NCI-H1694 (cell line): ENCODE measurements around the gene SRRM2.
A peak's percentile ranks its signal among the peaks of the same experiment; 100 is the strongest.

Source experiments
- DNase-seq: peaks from one replicate; lab custom pipeline; 2025; lab: John Stamatoyannopoulos, UW

SRRM2 gene

DNA sequence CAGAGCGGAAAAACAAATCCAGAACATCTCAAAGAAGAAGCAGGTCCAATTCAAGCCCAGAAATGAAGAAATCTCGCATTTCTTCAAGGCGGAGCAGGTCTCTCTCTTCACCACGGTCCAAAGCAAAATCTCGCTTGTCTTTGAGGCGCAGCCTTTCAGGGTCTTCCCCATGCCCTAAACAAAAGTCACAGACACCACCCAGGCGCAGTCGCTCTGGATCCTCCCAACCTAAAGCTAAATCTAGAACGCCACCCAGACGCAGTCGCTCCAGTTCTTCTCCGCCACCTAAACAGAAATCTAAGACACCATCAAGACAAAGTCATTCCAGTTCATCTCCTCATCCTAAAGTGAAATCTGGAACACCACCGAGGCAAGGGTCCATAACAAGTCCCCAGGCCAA is 10.3 kb downstream of the SRRM2 start:
- DNase-seq, result no peak

DNA sequence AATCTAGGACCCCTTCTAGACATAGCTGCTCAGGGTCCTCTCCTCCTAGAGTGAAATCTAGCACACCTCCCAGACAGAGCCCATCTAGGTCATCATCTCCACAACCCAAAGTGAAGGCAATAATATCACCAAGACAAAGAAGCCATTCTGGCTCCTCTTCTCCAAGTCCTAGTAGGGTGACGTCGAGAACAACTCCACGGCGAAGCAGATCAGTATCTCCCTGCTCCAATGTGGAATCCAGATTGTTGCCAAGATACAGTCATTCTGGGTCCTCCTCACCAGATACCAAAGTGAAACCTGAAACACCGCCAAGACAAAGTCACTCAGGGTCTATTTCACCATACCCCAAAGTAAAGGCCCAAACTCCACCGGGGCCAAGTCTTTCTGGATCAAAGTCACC is 10.7 kb downstream of the SRRM2 start:
- DNase-seq, result no peak

DNA sequence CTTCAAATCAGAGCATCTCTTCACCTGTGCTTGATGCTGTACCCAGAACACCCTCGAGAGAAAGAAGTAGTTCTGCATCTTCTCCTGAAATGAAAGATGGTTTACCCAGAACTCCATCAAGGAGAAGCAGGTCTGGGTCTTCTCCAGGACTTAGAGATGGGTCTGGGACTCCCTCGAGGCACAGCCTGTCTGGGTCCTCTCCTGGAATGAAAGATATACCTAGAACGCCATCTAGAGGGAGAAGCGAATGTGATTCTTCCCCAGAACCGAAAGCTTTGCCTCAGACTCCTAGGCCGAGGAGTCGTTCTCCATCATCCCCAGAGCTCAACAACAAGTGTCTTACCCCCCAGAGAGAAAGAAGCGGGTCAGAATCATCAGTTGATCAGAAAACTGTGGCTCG is 12.3 kb downstream of the SRRM2 start:
- no peak for DNase-seq

DNA sequence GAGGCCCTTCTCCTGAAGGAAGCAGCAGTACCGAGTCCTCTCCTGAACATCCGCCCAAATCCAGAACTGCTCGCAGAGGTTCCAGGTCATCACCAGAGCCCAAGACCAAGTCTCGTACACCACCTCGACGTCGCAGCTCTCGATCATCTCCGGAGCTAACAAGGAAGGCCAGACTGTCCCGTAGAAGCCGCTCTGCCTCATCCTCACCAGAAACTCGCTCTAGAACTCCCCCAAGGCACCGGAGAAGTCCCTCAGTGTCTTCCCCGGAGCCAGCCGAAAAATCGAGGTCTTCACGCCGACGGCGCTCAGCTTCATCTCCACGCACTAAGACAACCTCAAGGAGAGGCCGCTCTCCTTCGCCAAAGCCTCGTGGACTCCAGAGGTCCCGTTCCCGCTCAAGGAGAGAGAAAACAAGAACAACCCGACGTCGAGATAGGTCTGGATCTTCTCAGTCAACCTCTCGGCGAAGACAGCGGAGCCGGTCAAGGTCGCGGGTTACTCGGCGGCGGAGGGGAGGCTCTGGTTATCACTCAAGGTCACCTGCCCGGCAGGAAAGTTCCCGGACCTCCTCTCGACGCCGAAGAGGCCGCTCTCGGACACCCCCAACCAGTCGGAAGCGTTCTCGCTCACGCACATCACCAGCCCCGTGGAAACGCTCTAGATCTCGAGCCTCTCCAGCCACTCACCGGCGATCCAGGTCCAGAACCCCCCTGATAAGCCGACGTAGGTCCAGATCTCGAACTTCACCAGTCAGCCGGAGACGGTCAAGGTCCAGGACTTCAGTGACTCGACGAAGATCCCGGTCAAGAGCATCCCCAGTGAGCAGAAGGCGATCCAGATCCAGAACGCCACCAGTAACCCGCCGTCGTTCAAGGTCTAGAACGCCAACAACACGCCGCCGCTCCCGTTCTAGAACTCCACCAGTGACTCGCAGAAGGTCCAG is 13.3 kb downstream of the SRRM2 start:
- DNase-seq, result no peak

DNA sequence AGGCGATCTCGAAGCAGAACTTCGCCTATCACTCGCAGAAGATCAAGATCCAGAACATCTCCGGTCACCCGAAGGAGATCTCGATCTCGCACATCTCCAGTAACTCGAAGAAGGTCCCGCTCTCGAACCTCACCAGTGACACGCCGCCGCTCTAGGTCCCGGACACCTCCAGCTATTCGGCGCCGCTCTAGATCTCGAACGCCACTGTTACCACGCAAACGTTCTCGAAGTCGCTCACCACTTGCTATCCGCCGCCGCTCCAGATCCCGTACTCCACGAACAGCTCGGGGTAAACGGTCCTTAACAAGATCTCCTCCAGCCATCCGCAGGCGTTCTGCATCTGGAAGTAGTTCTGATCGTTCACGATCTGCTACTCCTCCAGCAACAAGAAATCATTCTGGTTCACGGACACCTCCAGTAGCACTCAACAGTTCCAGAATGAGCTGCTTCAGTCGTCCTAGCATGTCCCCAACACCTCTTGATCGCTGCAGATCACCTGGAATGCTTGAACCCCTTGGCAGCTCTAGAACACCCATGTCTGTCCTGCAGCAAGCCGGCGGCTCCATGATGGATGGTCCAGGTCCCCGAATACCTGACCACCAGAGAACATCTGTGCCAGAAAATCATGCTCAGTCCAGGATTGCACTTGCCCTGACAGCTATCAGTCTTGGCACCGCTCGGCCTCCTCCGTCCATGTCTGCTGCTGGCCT is 14.1 kb downstream of the SRRM2 start:
- DNase-seq, result no peak

DNA sequence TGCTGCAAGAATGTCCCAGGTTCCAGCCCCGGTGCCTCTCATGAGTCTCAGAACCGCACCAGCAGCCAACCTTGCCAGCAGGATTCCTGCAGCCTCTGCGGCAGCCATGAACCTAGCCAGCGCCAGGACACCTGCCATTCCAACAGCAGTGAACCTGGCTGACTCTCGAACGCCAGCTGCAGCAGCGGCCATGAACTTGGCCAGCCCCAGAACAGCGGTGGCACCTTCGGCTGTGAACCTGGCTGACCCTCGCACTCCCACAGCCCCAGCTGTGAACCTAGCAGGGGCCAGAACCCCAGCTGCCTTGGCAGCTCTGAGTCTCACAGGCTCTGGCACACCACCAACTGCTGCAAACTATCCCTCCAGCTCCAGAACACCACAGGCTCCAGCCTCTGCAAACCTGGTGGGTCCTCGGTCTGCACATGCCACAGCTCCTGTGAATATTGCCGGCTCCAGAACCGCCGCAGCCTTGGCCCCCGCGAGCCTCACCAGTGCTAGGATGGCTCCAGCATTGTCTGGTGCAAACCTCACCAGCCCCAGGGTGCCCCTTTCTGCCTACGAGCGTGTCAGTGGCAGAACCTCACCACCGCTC is 14.8 kb downstream of the SRRM2 start:
- DNase-seq, result no peak

DNA sequence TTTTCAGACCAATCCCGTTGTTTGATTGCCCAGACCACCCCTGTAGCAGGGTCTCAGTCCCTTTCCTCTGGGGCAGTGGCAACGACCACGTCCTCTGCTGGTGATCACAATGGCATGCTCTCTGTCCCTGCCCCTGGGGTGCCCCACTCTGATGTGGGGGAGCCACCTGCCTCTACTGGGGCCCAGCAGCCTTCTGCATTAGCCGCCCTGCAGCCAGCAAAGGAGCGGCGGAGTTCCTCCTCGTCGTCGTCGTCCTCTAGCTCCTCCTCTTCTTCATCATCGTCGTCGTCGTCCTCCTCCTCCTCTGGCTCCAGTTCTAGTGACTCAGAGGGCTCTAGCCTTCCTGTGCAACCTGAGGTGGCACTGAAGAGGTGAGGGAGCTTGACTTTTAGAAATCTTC is 15.5 kb downstream of the SRRM2 start:
- no peak for DNase-seq

DNA sequence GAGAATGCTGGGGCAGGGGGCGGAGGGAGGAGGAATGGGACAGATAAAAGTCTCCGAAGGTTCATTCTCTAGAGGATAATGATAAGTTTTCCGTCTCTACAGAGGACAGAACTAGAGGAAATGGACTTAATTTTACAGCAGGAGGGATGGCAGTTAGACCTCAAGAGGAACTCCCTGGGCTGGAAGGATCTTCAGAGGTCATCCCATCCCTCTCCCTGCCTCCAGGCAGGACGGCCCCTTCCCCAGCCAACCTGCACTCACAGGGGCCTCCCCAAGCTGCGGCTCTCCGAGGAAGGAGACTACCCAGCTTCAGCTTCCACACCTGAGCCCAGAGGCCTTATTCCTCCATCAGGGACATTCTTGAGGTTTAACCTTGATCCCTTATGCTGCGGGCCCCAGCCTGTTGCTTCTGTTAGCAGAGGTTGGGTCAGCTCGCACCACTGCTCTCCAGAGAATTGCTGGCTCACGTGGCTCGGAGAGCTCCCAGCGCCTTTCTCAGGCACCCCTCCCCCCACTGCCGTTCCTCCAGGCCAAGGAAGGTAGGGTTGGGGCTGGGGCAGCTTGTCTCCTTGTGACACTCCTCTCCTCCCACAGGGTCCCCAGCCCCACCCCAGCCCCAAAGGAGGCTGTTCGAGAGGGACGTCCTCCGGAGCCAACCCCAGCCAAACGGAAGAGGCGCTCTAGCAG is 16.1 kb downstream of the SRRM2 start:
- DNase-seq, result no peak

DNA sequence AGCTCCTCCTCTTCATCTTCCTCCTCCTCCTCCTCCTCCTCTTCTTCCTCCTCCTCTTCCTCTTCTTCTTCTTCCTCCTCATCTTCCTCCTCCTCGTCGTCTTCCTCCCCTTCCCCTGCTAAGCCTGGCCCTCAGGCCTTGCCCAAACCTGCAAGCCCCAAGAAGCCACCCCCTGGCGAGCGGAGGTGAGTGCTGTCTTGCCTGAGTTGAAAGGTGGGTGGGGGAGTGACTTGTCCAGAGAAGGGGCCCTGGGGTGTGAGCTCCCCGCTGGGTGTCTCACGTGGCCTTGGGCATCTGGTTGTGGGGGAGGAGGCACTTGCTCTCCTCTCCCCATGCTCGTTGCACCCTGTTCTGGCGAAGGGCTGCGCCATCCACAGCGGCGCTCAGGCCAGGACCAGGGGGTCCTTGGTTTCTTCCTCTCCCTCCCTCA is 16.7 kb downstream of the SRRM2 start:
- no peak for DNase-seq

DNA sequence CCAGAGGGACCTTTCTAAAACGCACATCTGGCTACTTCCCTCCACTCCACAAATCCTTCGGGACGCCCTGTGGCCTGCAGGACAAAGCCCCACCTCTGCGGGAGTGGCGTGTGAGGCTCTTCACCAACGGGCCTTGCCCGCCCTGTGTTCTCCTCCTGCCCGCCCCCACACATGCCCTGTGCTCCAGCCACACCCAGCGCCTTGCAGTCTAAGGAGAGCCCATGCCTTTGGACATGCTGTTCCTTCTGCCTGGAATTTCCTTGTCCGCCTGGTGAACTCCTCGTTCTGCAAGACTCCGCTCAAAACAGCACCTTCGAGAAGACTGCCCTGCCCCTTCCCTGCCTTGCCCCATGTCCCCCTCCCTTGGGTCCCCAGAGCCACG is 17.2 kb downstream of the SRRM2 start:
- no peak for DNase-seq

DNA sequence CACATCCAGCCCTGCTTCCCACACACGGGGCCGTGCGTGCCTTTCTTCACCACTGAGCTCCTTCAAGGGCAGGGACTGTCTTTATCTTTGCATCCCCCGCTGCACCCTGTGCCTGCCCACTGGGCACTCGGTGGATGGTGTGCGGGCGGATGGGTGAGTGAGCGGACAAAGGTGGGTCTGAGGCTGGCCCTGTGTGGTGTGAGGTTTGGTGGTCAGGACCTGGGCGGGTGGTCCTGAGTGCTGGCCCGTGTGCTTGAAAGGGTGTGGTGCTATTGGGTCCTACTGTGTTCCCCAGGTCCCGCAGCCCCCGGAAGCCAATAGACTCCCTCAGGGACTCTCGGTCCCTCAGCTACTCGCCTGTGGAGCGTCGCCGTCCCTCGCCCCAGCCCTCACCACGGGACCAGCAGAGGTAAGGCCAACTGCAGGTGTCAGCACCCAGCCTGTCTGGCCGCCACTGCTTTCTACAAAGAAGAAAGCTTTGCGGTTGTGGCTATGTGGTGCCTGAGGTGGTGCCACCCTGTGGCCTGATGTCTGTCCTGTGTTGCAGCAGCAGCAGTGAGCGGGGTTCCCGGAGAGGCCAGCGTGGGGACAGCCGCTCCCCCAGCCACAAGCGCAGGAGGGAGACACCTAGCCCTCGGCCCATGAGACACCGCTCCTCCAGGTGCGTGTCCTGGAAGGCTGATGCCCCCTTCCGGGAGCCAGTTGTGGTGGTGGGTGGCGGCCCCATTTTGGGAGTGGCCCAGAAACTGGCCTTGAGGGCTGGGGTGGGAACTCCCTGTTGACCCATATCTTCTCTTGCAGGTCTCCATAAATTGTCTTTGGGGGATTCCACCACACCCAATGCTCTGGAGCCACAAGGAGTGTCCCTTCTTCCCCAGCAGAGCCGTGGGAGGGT is 17.9 kb downstream of the SRRM2 start:
- no peak for DNase-seq

DNA sequence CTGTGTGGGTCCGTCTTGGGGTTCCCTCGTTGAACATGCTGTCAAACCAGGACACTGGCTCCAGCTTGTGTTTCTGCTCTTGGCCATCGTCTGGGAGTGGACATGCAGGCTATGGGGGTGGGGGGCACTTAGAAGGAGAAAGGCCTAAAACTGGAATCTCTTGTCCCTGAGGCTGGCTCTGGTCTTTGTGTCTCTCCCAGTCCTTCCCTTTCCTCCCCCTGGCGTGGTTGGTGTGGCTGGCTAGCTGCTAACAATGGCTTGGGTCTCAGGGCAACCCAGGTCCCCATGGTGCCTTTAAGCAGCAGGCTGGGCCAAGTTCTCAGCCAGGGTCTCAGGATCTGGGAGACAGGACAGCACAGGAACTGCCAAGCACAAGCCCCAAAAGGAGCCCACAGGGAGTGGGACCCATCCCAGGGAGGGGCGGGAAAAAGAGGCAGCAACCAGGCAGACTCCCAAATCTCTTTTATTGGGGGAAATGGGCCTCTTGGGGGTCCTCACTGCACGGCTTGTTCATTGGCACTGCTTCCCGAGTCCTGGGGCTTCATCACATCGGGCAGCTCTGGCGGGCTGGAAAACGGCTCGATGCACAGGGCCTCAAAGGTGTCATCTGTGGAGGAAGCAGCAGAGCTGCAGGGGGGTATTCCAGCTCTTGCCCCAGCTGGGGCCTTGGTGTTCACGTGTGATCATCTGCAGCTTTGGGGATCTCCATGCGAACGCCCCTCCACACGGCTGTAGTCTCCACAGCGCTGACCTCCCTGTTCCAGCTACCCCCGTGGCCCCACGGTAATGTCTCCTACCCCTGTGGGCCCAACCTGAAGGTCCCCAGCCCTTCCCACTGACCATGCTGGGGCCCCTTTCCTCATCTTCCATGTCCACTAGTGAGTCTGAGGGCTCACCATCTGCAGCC is 19.3 kb downstream of the SRRM2 start:
- no peak for DNase-seq

DNA sequence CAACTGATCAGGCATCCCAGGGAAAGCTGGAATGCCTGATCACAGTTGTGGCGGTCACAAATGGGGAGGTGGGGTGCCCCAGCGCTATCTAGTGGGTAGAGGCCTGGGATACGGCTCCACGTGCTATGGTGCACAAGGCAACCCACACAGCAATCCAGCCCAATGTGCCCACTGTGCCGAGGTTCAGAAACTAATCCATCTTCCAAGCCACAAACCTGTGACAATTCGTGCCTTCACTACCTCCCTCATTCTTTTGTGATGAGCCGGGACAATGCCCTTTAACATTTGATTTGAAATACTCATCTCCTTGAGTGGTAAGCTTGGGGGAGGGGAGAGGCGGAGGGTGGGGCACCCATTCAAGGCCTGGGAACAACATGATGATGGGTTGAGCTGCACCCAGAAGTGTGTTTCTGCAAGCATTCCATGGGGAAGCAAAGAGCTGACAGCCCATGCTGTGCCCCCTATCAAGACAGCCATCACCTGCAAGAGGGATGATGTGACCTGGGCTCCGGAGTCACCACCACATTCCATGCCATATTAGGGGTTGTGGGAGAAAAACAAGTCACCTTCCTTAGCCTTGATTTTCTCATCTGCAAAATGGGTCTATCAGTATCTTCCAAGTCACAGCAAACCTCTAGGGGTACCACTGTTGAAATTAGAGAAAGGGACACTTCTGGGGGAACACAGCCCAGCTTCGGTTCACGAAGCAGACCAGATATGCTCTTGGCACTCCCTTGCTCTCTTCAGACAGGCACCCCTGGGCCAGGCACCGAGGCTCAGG is 20.9 kb downstream of the SRRM2 start:
- no peak for DNase-seq

DNA sequence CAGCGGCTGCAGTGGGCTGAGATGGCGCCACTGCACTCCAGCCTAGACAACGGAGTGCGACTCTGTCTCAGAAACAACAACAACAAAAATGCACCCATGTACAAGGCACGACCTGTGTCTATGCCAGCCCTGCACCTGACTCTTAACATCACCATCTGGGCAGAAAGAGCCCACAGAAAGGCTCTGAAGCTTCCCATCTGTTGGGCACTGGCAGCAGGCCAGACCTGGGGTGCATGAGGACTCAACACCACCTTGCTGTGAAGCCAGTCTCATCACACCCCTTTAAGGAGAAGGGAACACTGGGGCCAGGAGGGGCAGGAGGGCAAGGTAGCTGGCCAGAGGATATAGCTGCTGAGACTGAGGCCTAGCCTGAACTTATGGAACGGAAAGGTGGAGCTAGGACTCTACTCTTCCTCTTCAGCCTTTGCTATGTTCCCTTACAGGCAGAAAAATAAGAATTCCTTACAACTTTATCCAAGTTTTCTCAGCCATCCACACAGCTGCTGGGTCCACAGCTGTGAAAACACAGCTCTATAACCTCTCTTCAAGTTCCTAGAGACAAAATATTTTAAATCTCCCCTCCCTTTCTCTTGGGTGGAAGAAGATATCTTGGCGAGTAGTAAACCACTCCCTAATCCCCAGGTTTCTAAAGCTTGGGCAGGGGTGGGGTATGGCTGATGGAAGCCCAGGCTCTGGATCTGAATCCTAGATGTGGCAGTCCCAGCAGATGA is 21.9 kb downstream of the SRRM2 start:
- peak; percentile 65 for DNase-seq

DNA sequence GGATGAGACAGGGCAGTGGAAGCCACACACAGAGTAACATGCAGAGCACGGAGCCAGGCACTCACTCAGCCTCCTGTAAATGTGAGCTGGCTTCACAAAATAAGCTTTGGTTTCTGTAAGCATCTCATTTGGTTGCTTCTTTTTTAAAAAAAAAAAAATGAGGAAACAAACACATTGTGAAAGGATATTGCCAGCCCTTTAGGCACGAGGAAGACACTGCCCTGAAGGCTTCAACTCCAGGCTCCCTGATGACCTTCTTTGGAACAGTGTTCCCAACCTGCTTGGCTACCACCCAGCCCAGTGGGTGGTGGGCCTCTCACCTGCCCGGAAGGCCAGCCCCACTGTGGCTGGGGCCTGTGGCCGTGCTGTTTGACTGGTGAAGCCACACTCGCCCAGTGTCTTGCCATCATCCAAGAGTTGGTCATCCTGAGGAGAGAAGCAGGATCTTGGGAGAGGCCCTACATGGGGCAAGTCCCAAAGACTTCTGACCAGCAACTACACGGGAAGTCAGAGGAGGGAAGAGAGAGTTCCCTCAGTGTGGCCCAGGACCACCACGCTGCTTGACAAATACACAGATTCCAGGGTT is 22.8 kb downstream of the SRRM2 start:
- DNase-seq, result no peak

DNA sequence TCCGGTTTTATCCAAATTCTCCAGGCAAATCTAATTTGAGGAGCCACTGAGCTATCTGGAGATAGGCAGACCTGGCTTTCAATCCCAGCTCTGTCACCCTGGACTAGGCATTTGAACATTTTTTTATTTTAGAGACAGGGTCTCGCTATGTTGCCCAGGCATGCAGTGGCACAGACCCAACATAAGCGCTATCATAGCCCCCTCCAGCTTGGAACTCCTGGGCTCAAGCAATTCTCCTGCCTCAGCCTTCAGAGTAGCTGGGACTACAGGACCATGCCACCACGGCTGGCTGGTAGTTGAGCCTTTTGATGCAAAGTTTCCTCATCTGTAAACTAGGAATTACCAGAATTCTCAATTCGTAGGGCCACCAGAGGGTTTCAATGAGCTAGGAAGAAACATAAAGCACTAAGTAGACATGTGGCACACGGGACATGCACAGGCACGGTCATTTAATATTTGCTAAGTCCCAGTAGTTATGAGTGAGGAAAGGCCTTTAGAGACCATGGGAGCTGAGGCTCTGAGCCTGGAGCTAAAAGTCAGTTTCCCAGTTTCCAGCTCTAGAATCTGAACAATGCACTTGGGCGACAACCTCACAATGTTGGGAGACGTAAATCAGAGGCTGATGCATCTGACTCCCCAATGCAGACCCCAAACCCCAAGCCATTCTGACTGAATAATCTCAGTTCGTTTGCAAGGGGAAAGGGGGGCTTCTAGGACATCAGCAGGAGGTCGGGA is 23.5 kb downstream of the SRRM2 start:
- DNase-seq, result no peak

DNA sequence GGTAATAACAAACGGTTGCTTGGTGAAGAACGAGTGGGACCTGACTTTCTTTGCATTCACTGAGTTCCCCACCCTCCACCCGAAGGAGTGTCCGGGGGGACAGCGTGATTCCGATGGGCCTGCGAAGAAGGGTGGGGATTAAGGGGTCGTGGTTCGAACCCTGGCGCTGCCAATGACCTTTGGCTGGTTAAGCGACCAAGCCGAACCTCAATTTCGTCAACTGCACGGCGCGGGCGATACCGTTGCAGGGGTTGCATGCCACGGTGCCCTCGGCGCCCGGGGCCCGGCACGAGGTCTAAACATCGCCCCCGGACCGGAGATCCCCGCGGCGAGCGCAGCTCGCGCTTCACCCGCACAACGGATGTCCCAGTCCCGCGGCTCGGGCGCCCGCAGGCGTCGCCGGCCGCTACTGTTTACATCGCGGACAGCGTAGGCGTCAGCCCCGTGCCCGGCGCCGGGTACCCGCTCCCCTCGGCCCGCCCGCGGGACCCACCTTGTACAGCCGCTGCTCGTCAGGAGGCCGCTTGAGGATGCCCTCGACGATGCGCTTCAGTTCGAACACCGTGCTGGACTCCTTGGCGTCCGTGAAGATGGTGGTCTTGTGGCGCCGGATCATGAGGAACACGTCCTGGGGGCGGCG is 24.2 kb downstream of the SRRM2 start:
- no peak for DNase-seq
